ENCODE data around the gene DROSHA.
"Not testable (repeated sequence)": the region's sequence is repeated elsewhere in the genome, so short reads cannot be mapped to it uniquely, and the experiment has no call there.

Gene DROSHA

DNA sequence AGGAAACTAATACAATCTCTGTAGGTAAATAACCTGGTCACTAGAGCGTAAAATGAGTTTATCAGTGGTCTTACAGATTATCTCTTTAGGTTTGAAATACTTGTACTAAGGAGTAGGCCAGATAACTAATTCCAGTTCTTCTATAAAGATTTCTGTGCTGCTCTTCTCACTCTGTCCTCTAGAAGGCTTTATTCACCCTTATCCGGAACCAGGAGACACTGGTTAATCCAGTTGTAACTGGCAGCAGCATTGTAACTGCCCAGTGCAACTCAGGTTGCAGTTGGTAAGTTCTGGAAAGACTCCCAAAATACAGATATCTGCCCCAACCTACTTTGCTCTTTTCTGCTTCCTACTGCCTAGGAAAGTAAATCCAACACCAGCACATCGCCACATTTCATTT, 20.0 kb upstream of the DROSHA start:
- H3K9ac ChIP-seq, result no peak overlapping the region

DNA sequence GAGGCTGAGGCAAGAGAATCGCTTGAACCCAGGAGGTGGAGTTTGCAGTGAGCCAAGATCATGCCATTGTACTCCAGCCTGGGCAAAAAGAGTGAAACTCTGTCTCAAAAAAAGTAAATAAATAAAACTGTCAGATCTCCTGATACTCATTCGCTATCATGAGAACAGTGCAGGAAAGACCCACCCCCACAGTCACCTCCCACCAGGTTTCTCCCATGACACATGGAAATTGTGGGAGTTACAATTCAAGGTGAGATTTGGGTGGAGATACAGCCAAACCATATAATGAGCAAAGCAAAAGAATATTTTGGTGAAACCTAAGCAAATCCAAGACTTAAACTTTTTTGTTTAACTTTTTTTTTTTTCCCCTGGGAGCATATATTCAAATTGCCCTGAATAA, 17.2 kb upstream of the DROSHA start:
- H4K20me1 ChIP-seq (ENCODE audit: insufficient read depth); H3K27ac ChIP-seq; H3K79me2 ChIP-seq (ENCODE audit: insufficient read depth, low read depth); H3K4me1 ChIP-seq (ENCODE audit: low read depth, poor library complexity, severe bottlenecking); H3K4me3 ChIP-seq (IDR thresholded peaks at IDR 0.05; ENCODE audit: insufficient read depth, low read depth, low read length); H2AFZ ChIP-seq (ENCODE audit: low read depth); H3K36me3 ChIP-seq (ENCODE audit: insufficient read depth); H3K9ac ChIP-seq; H3K27me3 ChIP-seq (ENCODE audit: insufficient read depth, low read depth); H3K4me2 ChIP-seq: not testable (repeated sequence)

More for the DNA sequence above, 20.0 kb upstream of the DROSHA start:
- Histone ChIP-seq H3K27ac (no peak overlapping the region), H3K36me3 (ENCODE audit: insufficient read depth) (no peaks in the 10 kb centered on the region), H3K4me1 (ENCODE audit: low read depth, poor library complexity, severe bottlenecking) (no peaks in the 10 kb centered on the region), H3K79me2 (ENCODE audit: insufficient read depth, low read depth) (no peaks in the 10 kb centered on the region), H3K4me2 (no peak overlapping the region), H4K20me1 (ENCODE audit: insufficient read depth) (no peaks in the 10 kb centered on the region), H2AFZ (ENCODE audit: low read depth) (no peak overlapping the region), H3K27me3 (ENCODE audit: insufficient read depth, low read depth) (no peaks in the 10 kb centered on the region), H3K4me3 (IDR thresholded peaks at IDR 0.05; ENCODE audit: insufficient read depth, low read depth, low read length) (no peak overlapping the region)
- TF ChIP-seq, protein P1, sequence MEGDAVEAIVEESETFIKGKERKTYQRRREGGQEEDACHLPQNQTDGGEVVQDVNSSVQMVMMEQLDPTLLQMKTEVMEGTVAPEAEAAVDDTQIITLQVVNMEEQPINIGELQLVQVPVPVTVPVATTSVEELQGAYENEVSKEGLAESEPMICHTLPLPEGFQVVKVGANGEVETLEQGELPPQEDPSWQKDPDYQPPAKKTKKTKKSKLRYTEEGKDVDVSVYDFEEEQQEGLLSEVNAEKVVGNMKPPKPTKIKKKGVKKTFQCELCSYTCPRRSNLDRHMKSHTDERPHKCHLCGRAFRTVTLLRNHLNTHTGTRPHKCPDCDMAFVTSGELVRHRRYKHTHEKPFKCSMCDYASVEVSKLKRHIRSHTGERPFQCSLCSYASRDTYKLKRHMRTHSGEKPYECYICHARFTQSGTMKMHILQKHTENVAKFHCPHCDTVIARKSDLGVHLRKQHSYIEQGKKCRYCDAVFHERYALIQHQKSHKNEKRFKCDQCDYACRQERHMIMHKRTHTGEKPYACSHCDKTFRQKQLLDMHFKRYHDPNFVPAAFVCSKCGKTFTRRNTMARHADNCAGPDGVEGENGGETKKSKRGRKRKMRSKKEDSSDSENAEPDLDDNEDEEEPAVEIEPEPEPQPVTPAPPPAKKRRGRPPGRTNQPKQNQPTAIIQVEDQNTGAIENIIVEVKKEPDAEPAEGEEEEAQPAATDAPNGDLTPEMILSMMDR (conservative IDR thresholded peaks at IDR 0.05; ENCODE audit: low read depth, low read length), result no peak

- H3K9ac ChIP-seq, result no peak overlapping the region
- H3K4me1 ChIP-seq (ENCODE audit: low read depth, poor library complexity, severe bottlenecking), result peaks cover 8% of the 10 kb centered on the region
- H2AFZ ChIP-seq (ENCODE audit: low read depth), result no peak overlapping the region
- H3K4me2 ChIP-seq, result no peak overlapping the region
- no peaks in the 10 kb centered on the region for H3K27me3 ChIP-seq (ENCODE audit: insufficient read depth, low read depth)
- H3K36me3 ChIP-seq (ENCODE audit: insufficient read depth), result no peaks in the 10 kb centered on the region; the same call in 1 of the 2 replicates
- TF ChIP-seq, protein P1 (conservative IDR thresholded peaks at IDR 0.05; ENCODE audit: low read depth, low read length), result no peak
- peaks cover 12% of the 10 kb centered on the region for H3K79me2 ChIP-seq (ENCODE audit: insufficient read depth, low read depth)
- no peaks in the 10 kb centered on the region for H4K20me1 ChIP-seq (ENCODE audit: insufficient read depth)
- no peak overlapping the region for H3K4me3 ChIP-seq (IDR thresholded peaks at IDR 0.05; ENCODE audit: insufficient read depth, low read depth, low read length)
- H3K27ac ChIP-seq, result no peak overlapping the region
These were observed 6.0 kb upstream of the DROSHA start for GRCh38 chr5:31537851-31538250.

DNA sequence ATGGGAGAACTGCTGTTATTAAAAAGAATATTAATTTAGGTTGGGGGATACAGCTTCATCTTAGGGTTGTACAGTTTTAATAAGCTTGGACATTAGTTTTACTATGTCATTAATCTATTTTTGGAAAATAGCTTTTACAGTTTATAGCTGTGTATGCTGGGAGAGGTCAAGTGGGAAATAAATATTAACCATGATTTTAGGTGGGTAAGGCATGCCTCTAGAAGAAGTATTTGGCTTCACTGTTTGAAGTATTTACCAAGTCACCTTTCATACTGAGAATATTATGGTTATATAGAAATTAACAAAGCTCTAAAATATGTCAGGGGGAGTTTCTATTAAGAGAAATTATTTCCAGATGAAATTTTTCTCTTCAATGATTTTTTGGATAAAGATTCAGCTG, 5.5 kb upstream of the DROSHA start:
- Histone ChIP-seq H3K4me3 (IDR thresholded peaks at IDR 0.05; ENCODE audit: insufficient read depth, low read depth, low read length) (no peak overlapping the region), H3K36me3 (ENCODE audit: insufficient read depth) (no peaks in the 10 kb centered on the region; the same call in 1 of the 2 replicates)
- TF ChIP-seq, protein P1 (conservative IDR thresholded peaks at IDR 0.05; ENCODE audit: low read depth, low read length), result no peak

GRCh38 chr5:31536873-31537272, 5.0 kb upstream of the DROSHA start:
- Histone ChIP-seq H3K4me3 (IDR thresholded peaks at IDR 0.05; ENCODE audit: insufficient read depth, low read depth, low read length) (no peak overlapping the region), H3K79me2 (ENCODE audit: insufficient read depth, low read depth) (peaks cover 16% of the 10 kb centered on the region), H3K9ac (no peak overlapping the region), H4K20me1 (ENCODE audit: insufficient read depth) (no peaks in the 10 kb centered on the region), H3K27me3 (ENCODE audit: insufficient read depth, low read depth) (no peaks in the 10 kb centered on the region), H2AFZ (ENCODE audit: low read depth) (no peak overlapping the region), H3K36me3 (ENCODE audit: insufficient read depth) (no peaks in the 10 kb centered on the region; the same call in 1 of the 2 replicates), H3K4me1 (ENCODE audit: low read depth, poor library complexity, severe bottlenecking) (peaks cover 8% of the 10 kb centered on the region), H3K4me2 (no peak overlapping the region), H3K27ac (no peak overlapping the region)
- TF ChIP-seq, protein P1 (conservative IDR thresholded peaks at IDR 0.05; ENCODE audit: low read depth, low read length), result no peak

More for the DNA sequence above, 5.5 kb upstream of the DROSHA start:
- Histone ChIP-seq H3K27me3 (ENCODE audit: insufficient read depth, low read depth) (no peaks in the 10 kb centered on the region), H4K20me1 (ENCODE audit: insufficient read depth) (no peaks in the 10 kb centered on the region), H2AFZ (ENCODE audit: low read depth) (no peak overlapping the region), H3K9ac (no peak overlapping the region), H3K4me2 (no peak overlapping the region), H3K4me1 (ENCODE audit: low read depth, poor library complexity, severe bottlenecking) (peaks cover 8% of the 10 kb centered on the region), H3K27ac (no peak overlapping the region), H3K79me2 (ENCODE audit: insufficient read depth, low read depth) (peaks cover 16% of the 10 kb centered on the region)
